WTC11 (cell line): Measurements from ENCODE around the gene RGMA. TPM values are rescaled to one million over a fixed set of nuclear protein-coding genes. Genes with fewer than 3 reads are reported as not detected.

Experiments used
- ATAC-seq: fragments of 200-7000 bp; cut with Tn5 transposase; 2 replicates; pipeline ENCODE4 v1.10.0; 2021; ENCODE audit warnings: mild to moderate bottlenecking, moderate library complexity
- CTCF ChIA-PET: fragments of 300-600 bp; sonication (Branson Sonifier 250); formaldehyde crosslinking; loops from one replicate; lab custom pipeline; 2021; ENCODE audit warnings: antibody characterized with exemption; lab: Charles Lee
- POLR2A ChIA-PET: fragments of 350-600 bp; sonication (Branson Sonifier 250); formaldehyde crosslinking; loops from one replicate; lab custom pipeline; 2021; ENCODE audit warnings: antibody characterized with exemption; lab: Charles Lee
- DNase-seq: peaks from one replicate; pipeline ENCODE4 v3.0.0; 2021; ENCODE audit warnings: low spot score
- H3K27ac Mint-ChIP-seq: 2 replicates; pipeline ENCODE4 v1.8.0; 2021; ENCODE audit warnings: mixed read lengths
- H3K27me3 Mint-ChIP-seq: 2 replicates; pipeline ENCODE4 v1.8.0; 2021; ENCODE audit warnings: low read depth, mild to moderate bottlenecking, moderate library complexity, mixed read lengths
- H3K36me3 Mint-ChIP-seq: 2 replicates; pipeline ENCODE4 v1.8.0; 2021; ENCODE audit warnings: mixed read lengths
- H3K4me1 Mint-ChIP-seq: 2 replicates; pipeline ENCODE4 v1.8.0; 2022; ENCODE audit warnings: mixed read lengths
- H3K4me3 Mint-ChIP-seq: 2 replicates; pipeline ENCODE4 v1.8.0; 2021; ENCODE audit warnings: mild to moderate bottlenecking, moderate library complexity, mixed read lengths
- H3K9me3 Mint-ChIP-seq: 2 replicates; pipeline ENCODE4 v1.8.0; 2021; ENCODE audit warnings: mixed read lengths
- ETV6 ChIP-seq: sonication (generic); formaldehyde crosslinking; IDR thresholded peaks from 2 replicates; pipeline ENCODE4 v1.8.1; 2022; ENCODE audit warnings: mild to moderate bottlenecking, missing genetic modification reagents
- JAZF1 ChIP-seq: fragments of 250-450 bp; sonication (Bioruptor Pico); IDR thresholded peaks from 2 replicates; pipeline ENCODE4 v1.9.0; 2021; ENCODE audit warnings: moderate library complexity, mild to moderate bottlenecking, inconsistent platforms
- KAT7 ChIP-seq: sonication (generic); formaldehyde crosslinking; IDR thresholded peaks from 2 replicates; pipeline ENCODE4 v1.8.1; 2023; ENCODE audit warnings: missing genetic modification reagents, mild to moderate bottlenecking, borderline replicate concordance
- MYBL2 ChIP-seq: sonication (generic); formaldehyde crosslinking; IDR thresholded peaks from 2 replicates; pipeline ENCODE4 v1.8.1; 2023; ENCODE audit warnings: mild to moderate bottlenecking, moderate library complexity, missing genetic modification reagents
- OVOL2 ChIP-seq: fragments of 250-450 bp; sonication (Bioruptor Pico); IDR thresholded peaks from 2 replicates; pipeline ENCODE4 v1.9.0; 2021; ENCODE audit warnings: mild to moderate bottlenecking, borderline replicate concordance
- SOX15 ChIP-seq: fragments of 250-450 bp; sonication (Bioruptor Pico); IDR thresholded peaks from 2 replicates; pipeline ENCODE4 v1.9.0; 2021; ENCODE audit warnings: mild to moderate bottlenecking
- ZNF232 ChIP-seq: sonication (generic); formaldehyde crosslinking; IDR thresholded peaks from 2 replicates; pipeline ENCODE4 v1.8.0; 2022; ENCODE audit warnings: mild to moderate bottlenecking, missing genetic modification reagents
- ZNF423 ChIP-seq: fragments of 250-450 bp; sonication (Bioruptor Pico); IDR thresholded peaks from 2 replicates; pipeline ENCODE4 v2.1.2; 2022; ENCODE audit warnings: mild to moderate bottlenecking, moderate library complexity
- total RNA-seq: library from RNA; stranded (reverse); gene quantifications from 3 replicates; pipeline ENCODE4 v1.2.3, GENCODE V29; 2021
- TF ChIP-seq, protein P1 (sequence below): fragments of 250-450 bp; sonication (Bioruptor Pico); IDR thresholded peaks from 2 replicates; pipeline ENCODE4 v1.9.0; 2021; ENCODE audit warnings: mild to moderate bottlenecking, borderline replicate concordance
- TF ChIP-seq, protein P2 (sequence below): sonication (generic); formaldehyde crosslinking; IDR thresholded peaks from 2 replicates; pipeline ENCODE4 v1.8.1; 2023; ENCODE audit warnings: mild to moderate bottlenecking, missing genetic modification reagents, borderline replicate concordance
- TF ChIP-seq, protein P3 (sequence below): fragments of 250-450 bp; sonication (Bioruptor Pico); IDR thresholded peaks from 2 replicates; pipeline ENCODE4 v1.9.0; 2021; ENCODE audit warnings: mild to moderate bottlenecking
- TF ChIP-seq, protein P4 (sequence below): fragments of 250-450 bp; sonication (Bioruptor Pico); IDR thresholded peaks from 2 replicates; pipeline ENCODE4 v2.1.2; 2022; ENCODE audit warnings: mild to moderate bottlenecking, moderate library complexity
- TF ChIP-seq, protein P5 (sequence below): fragments of 250-450 bp; sonication (Bioruptor Pico); IDR thresholded peaks from 2 replicates; pipeline ENCODE4 v1.9.0; 2021; ENCODE audit warnings: moderate library complexity, mild to moderate bottlenecking, inconsistent platforms, borderline replicate concordance
- TF ChIP-seq, protein P6 (sequence below): sonication (generic); formaldehyde crosslinking; IDR thresholded peaks from 2 replicates; pipeline ENCODE4 v1.8.0; 2022; ENCODE audit warnings: mild to moderate bottlenecking, missing genetic modification reagents
- TF ChIP-seq, protein P7 (sequence below): fragments of 250-450 bp; sonication (Bioruptor Pico); conservative IDR thresholded peaks from 2 replicates; pipeline ENCODE4 v1.9.0; 2021; ENCODE audit warnings: mild to moderate bottlenecking
- TF ChIP-seq, protein P8 (sequence below): sonication (generic); formaldehyde crosslinking; IDR thresholded peaks from 2 replicates; pipeline ENCODE4 v1.8.1; 2023; ENCODE audit warnings: mild to moderate bottlenecking, missing genetic modification reagents, moderate library complexity
- TF ChIP-seq, protein P9 (sequence below): sonication (generic); formaldehyde crosslinking; IDR thresholded peaks from 2 replicates; pipeline ENCODE4 v1.8.1; 2023; ENCODE audit warnings: mild to moderate bottlenecking, missing genetic modification reagents, moderate library complexity

RGMA gene
- total RNA-seq, 1 experiment from 2014 or later: 47.2 TPM

DNA sequence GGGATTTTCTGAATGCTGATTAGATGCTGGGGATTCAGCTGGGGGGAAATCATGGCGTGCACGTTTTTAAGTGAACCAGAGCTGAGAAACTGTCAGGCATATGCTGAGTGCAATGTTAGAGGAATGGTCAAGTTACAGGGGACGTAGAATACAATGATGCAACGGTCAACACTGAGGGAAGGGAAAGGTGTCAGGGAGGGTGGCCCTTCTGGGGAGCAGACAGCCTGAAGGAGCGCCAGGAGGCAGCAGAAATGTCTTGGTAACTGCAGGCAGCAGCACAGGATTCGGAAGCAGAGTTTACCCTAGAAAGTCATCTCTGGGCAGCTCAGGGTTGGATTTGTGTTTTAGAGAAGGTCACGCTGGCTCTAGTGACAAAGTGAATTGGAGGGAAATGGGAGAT is 47.6 kb upstream of the RGMA start (continued):
- TF ChIP-seq, protein P1, sequence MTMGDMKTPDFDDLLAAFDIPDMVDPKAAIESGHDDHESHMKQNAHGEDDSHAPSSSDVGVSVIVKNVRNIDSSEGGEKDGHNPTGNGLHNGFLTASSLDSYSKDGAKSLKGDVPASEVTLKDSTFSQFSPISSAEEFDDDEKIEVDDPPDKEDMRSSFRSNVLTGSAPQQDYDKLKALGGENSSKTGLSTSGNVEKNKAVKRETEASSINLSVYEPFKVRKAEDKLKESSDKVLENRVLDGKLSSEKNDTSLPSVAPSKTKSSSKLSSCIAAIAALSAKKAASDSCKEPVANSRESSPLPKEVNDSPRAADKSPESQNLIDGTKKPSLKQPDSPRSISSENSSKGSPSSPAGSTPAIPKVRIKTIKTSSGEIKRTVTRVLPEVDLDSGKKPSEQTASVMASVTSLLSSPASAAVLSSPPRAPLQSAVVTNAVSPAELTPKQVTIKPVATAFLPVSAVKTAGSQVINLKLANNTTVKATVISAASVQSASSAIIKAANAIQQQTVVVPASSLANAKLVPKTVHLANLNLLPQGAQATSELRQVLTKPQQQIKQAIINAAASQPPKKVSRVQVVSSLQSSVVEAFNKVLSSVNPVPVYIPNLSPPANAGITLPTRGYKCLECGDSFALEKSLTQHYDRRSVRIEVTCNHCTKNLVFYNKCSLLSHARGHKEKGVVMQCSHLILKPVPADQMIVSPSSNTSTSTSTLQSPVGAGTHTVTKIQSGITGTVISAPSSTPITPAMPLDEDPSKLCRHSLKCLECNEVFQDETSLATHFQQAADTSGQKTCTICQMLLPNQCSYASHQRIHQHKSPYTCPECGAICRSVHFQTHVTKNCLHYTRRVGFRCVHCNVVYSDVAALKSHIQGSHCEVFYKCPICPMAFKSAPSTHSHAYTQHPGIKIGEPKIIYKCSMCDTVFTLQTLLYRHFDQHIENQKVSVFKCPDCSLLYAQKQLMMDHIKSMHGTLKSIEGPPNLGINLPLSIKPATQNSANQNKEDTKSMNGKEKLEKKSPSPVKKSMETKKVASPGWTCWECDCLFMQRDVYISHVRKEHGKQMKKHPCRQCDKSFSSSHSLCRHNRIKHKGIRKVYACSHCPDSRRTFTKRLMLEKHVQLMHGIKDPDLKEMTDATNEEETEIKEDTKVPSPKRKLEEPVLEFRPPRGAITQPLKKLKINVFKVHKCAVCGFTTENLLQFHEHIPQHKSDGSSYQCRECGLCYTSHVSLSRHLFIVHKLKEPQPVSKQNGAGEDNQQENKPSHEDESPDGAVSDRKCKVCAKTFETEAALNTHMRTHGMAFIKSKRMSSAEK: no peak
- TF ChIP-seq OVOL2 (CRISPR knock-in tag): no peak
- TF ChIP-seq, protein P2, sequence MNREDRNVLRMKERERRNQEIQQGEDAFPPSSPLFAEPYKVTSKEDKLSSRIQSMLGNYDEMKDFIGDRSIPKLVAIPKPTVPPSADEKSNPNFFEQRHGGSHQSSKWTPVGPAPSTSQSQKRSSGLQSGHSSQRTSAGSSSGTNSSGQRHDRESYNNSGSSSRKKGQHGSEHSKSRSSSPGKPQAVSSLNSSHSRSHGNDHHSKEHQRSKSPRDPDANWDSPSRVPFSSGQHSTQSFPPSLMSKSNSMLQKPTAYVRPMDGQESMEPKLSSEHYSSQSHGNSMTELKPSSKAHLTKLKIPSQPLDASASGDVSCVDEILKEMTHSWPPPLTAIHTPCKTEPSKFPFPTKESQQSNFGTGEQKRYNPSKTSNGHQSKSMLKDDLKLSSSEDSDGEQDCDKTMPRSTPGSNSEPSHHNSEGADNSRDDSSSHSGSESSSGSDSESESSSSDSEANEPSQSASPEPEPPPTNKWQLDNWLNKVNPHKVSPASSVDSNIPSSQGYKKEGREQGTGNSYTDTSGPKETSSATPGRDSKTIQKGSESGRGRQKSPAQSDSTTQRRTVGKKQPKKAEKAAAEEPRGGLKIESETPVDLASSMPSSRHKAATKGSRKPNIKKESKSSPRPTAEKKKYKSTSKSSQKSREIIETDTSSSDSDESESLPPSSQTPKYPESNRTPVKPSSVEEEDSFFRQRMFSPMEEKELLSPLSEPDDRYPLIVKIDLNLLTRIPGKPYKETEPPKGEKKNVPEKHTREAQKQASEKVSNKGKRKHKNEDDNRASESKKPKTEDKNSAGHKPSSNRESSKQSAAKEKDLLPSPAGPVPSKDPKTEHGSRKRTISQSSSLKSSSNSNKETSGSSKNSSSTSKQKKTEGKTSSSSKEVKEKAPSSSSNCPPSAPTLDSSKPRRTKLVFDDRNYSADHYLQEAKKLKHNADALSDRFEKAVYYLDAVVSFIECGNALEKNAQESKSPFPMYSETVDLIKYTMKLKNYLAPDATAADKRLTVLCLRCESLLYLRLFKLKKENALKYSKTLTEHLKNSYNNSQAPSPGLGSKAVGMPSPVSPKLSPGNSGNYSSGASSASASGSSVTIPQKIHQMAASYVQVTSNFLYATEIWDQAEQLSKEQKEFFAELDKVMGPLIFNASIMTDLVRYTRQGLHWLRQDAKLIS (CRISPR knock-in tag): no peak

DNA sequence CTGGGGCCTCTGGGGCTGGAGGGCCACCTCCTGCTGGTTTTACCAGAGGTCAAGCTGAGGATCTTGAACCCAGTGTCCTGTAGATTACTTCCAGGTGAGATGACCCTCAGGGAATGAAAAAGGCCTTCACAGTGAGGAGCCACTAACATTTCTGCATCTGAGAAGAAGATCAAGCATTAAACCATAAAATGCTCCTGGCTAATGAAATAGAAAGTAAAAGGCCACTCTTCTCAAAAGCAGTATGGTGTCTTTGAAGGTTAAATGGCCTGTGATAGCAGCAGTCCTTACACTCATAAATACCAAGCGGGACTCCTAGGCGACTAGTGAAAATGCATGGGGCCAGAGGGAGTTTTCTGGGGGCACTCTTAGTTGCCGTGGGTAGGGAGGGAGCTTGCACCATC is 47.0 kb upstream of the RGMA start:
- Mint-ChIP-seq H3K4me1 (peaks cover 18% of the 10 kb centered on the region), H3K36me3 (no peaks in the 10 kb centered on the region), H3K27ac (no peak overlapping the region), H3K9me3 (no peaks in the 10 kb centered on the region), H3K4me3 (no peak overlapping the region), H3K27me3 (peaks cover 75% of the 10 kb centered on the region)
- CTCF ChIA-PET: interaction anchor here (1.4 kb wide), 1 partner anchor 86 kb away, joined by 3 read pairs; no protein-coding TSS in a partner anchor
- peak; percentile 56 for ATAC-seq
- DNase-seq: no peak
- TF ChIP-seq, protein P3, sequence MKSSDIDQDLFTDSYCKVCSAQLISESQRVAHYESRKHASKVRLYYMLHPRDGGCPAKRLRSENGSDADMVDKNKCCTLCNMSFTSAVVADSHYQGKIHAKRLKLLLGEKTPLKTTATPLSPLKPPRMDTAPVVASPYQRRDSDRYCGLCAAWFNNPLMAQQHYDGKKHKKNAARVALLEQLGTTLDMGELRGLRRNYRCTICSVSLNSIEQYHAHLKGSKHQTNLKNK (CRISPR knock-in tag): 0 out of 2 replicates have a peak, but pooled peaks have one; percentile 78
- TF ChIP-seq MYBL2 (no peak), ETV6 (CRISPR knock-in tag) (no peak), ZNF423 (peak; percentile 70), ZNF232 (no peak)
- TF ChIP-seq, protein P4, sequence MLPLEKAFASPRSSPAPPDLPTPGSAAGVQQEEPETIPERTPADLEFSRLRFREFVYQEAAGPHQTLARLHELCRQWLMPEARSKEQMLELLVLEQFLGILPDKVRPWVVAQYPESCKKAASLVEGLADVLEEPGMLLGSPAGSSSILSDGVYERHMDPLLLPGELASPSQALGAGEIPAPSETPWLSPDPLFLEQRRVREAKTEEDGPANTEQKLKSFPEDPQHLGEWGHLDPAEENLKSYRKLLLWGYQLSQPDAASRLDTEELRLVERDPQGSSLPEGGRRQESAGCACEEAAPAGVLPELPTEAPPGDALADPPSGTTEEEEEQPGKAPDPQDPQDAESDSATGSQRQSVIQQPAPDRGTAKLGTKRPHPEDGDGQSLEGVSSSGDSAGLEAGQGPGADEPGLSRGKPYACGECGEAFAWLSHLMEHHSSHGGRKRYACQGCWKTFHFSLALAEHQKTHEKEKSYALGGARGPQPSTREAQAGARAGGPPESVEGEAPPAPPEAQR (CRISPR knock-in tag): no peak
- TF ChIP-seq, protein P5, sequence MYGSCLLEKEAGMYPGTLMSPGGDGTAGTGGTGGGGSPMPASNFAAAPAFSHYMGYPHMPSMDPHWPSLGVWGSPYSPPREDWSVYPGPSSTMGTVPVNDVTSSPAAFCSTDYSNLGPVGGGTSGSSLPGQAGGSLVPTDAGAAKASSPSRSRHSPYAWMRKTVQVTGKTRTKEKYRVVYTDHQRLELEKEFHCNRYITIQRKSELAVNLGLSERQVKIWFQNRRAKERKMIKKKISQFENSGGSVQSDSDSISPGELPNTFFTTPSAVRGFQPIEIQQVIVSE: no peak
- POLR2A ChIA-PET: no interaction called here

DNA sequence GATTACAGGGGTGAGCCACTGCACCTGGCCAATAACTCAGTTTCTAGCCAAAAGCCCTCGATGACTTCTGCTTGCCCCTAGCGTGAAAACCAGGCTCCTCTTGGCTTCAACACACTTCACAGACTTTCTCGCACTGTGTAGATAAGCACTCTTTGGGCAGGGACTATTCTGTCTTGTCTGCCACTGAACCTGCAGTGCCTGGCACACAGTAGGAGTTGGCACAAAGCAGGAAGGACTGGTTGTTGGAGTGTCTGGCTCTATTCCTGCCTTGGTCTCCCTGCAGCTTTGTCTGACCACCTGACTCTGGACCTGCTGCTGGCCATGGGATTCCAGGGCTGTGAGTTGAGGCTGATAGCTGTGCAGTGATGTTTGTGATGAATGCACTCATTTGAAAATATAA is 46.4 kb upstream of the RGMA start:
- ATAC-seq (peak; percentile 26; the same call in 1 of the 2 replicates), DNase-seq (no peak)
- Mint-ChIP-seq H3K9me3 (no peaks in the 10 kb centered on the region), H3K27me3 (peaks cover 75% of the 10 kb centered on the region), H3K36me3 (no peaks in the 10 kb centered on the region), H3K4me1 (peaks cover 18% of the 10 kb centered on the region), H3K27ac (no peak overlapping the region), H3K4me3 (no peak overlapping the region)
- POLR2A ChIA-PET: no interaction called here
- CTCF ChIA-PET: no interaction called here
- TF ChIP-seq, protein P6, sequence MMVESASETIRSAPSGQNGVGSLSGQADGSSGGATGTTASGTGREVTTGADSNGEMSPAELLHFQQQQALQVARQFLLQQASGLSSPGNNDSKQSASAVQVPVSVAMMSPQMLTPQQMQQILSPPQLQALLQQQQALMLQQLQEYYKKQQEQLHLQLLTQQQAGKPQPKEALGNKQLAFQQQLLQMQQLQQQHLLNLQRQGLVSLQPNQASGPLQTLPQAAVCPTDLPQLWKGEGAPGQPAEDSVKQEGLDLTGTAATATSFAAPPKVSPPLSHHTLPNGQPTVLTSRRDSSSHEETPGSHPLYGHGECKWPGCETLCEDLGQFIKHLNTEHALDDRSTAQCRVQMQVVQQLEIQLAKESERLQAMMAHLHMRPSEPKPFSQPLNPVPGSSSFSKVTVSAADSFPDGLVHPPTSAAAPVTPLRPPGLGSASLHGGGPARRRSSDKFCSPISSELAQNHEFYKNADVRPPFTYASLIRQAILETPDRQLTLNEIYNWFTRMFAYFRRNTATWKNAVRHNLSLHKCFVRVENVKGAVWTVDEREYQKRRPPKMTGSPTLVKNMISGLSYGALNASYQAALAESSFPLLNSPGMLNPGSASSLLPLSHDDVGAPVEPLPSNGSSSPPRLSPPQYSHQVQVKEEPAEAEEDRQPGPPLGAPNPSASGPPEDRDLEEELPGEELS (CRISPR knock-in tag): no peak
- TF ChIP-seq SOX15 (CRISPR knock-in tag) (no peak), JAZF1 (CRISPR knock-in tag) (no peak), KAT7 (CRISPR knock-in tag) (no peak)
- TF ChIP-seq, protein P7, sequence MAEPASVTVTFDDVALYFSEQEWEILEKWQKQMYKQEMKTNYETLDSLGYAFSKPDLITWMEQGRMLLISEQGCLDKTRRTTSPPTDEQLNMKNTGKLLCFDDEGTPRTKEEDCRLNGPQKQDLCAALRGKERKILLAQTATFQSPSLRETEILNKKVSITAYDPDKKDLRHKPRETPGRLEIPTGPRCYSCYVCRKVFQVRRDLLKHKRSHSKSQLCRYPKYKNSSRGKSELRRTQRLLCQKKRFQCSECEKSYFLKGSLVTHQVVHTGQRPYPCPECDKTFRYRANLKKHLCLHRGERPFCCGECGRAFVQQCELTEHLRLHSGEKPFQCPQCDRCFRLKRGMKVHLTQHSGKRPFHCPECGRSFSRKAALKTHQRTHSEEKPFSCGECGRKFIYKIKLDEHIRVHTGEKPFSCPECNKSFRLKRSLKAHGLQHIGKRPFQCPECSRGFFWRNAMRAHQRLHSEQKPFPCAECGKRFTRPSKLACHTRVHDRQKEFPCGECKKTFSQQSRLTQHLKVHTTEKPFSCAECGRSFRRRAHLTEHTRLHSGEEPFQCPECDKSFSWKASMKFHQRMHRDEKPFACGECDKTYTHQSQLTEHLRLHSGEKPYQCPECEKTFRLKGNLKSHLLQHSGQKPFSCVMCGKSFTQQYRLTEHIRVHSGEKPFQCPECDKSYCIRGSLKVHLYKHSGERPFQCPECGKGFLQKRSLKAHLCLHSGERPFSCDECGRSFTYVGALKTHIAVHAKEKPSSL (CRISPR knock-in tag): no peak
- TF ChIP-seq, protein P8, sequence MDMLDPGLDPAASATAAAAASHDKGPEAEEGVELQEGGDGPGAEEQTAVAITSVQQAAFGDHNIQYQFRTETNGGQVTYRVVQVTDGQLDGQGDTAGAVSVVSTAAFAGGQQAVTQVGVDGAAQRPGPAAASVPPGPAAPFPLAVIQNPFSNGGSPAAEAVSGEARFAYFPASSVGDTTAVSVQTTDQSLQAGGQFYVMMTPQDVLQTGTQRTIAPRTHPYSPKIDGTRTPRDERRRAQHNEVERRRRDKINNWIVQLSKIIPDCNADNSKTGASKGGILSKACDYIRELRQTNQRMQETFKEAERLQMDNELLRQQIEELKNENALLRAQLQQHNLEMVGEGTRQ: no peak
- TF ChIP-seq, protein P9, sequence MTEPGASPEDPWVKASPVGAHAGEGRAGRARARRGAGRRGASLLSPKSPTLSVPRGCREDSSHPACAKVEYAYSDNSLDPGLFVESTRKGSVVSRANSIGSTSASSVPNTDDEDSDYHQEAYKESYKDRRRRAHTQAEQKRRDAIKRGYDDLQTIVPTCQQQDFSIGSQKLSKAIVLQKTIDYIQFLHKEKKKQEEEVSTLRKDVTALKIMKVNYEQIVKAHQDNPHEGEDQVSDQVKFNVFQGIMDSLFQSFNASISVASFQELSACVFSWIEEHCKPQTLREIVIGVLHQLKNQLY (CRISPR knock-in tag): no peak
